ENCODE data around the gene MOB1B.
"Not testable (repeated sequence)": the region's sequence is repeated elsewhere in the genome, so short reads cannot be mapped to it uniquely, and the experiment has no call there.

Gene MOB1B

DNA sequence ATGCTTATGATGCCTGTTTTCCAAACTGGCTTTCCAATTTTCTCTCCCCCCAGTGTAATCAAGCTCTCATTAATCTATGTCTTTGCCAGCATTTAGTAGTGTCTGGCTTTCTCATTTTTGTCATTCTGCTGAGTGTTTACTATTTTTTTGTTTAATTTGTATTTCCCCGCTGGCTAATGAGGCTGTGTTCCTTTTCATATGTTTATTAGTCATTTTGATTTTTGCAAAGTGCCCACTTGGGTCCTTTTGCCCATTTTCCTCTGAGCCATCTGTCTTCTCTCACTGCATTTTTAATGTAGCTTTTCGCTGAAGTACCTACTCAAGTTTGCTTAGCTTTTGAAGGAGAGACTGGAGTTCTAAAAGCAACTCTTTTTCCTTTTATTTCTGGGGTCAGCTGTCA, 106.0 kb downstream of the MOB1B start:
- no peak for DNase-seq (ENCODE audit: low read depth in 2 of 2)

GRCh38 chr4:71009086-71009485, 106.9 kb downstream of the MOB1B start:
- no peak for DNase-seq (ENCODE audit: low read depth in 2 of 2)

DNA sequence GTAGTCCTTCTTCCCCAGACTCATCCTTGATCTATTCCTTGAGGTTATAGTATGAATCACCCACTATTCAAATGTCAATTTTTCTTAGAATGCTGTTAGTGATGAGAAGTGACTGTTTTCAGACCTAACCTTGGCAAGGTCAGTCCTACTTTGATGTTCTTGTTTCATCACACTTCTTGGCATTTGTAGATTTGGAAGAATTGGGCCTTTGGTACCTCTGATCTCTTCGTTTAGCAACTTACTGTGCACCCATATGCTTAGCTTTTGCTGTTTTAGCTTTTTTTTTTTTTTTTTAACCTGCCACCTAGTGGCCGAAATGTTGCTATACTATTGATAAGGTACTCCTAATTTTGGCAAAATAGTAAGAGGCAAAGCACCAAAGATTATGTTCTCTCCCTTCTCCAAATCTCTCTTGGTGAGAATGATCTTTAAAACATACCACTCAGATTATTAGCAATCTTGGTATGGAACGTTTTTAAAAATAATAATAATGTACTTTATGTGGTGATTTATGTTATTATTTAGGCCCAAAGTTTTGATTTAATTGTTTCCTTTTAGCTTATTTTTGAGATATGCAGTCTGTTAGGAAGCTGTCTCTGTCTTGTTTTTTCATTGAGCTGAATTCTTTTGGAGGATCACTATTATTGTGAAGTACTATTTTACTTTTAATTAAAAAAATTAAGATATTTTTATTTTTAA, 107.9 kb downstream of the MOB1B start:
- DNase-seq (ENCODE audit: low read depth in 2 of 2), result no peak

- no peak for DNase-seq (ENCODE audit: low read depth in 2 of 2)
These were observed 109.3 kb downstream of the MOB1B start for GRCh38 chr4:71011451-71011850.

GRCh38 chr4:71017391-71017790, 115.2 kb downstream of the MOB1B start:
- DNase-seq (ENCODE audit: low read depth in 2 of 2), result not testable (repeated sequence)

GRCh38 chr4:71020611-71021010, 118.4 kb downstream of the MOB1B start:
- no peak for DNase-seq (ENCODE audit: low read depth in 2 of 2)

- DNase-seq (ENCODE audit: low read depth in 2 of 2), result no peak
These were observed 123.5 kb downstream of the MOB1B start for GRCh38 chr4:71025654-71026053.

- no peak for DNase-seq (ENCODE audit: low read depth in 2 of 2)
These were observed 123.9 kb downstream of the MOB1B start for GRCh38 chr4:71026086-71026485.

DNA sequence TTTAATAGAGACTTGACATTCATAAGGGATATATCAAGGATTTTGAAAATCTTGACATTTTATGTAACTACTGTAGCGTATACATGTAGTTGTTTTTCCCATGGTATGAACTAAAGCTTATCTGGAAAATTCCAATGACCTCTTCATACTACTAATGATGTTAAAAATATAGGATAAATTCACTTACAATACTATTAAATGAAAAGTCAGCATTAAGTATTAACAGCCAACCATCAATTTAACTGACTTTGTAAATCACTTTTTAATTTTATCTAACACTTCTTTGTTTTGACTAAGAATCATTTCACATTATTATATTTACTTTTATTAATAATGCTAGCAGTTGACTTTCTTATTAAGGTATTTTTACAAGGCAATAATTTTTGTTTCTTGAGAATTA, 125.4 kb downstream of the MOB1B start:
- no peak for DNase-seq (ENCODE audit: low read depth in 2 of 2)

GRCh38 chr4:71029504-71029903, 127.3 kb downstream of the MOB1B start:
- no peak for DNase-seq (ENCODE audit: low read depth in 2 of 2)

GRCh38 chr4:71032106-71032505, 129.9 kb downstream of the MOB1B start:
- not testable (repeated sequence) for DNase-seq (ENCODE audit: low read depth in 2 of 2)
